Measurements from ENCODE around the gene AGO4. TPM values are rescaled to one million over a fixed set of nuclear protein-coding genes. Genes with fewer than 3 reads are reported as not detected.
"Not testable (repeated sequence)": the region's sequence is repeated elsewhere in the genome, so short reads cannot be mapped to it uniquely, and the experiment has no call there.

The AGO4 gene
- total and polyA plus RNA-seq, 2 donors (not counting 1 experiment from before 2014, with no cell fraction given): 7.8 to 22.6 TPM

DNA sequence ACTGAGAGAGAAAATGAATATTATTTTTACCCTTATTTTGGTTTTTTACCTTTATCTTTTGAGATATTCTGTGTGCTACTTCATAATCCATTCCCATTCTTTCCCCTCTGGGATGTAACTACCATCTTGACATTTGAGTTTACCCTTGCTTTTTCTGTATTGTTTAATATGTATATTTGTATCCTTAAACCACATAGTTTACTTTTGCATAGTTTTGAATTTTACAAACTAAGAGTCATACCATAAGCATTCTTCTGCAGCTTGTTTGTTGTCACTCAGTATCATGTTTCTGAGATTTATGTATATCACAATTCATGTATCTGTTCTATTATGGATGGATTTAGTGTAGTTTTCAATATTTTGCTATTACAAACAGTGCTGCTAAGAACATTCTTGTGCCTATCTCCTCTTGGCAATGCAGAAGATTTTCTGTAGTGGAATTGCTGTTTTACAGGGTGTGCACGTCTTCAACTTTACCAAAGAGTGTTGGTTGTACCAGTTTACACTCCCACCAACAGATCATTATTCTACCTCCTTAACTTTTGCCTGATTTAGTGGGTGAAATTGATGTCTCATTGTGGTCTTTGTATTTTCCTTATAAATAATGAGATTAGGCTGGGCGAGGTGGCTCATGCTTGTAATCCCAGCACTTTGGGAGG is 63.0 kb downstream of the AGO4 start:
- Histone ChIP-seq H3K36me3 (replicated peaks in 1 of 2; ENCODE audit: control extremely low read depth in 1 of 2, control insufficient read depth in 1 of 2, extremely low read depth in 1 of 2, insufficient read depth in 2 of 2, low read length in 1 of 2) (no peaks in the 10 kb centered on the region), H3K9ac (ENCODE audit: low read length) (no peak overlapping the region), H3K27me3 (replicated peaks in 1 of 4; ENCODE audit: control extremely low read depth in 1 of 4, control insufficient read depth in 3 of 4, insufficient read depth in 4 of 4, low read length in 3 of 4) (no peaks in the 10 kb centered on the region), H3K4me3 (ENCODE audit: control extremely low read depth in 1 of 5, extremely low read depth in 1 of 5, insufficient read depth in 1 of 5, low read depth in 2 of 5, low read length in 4 of 5) (no peak overlapping the region), H3K4me1 (ENCODE audit: control insufficient read depth in 2 of 2, insufficient read depth in 2 of 2, low read length in 2 of 2) (no peaks in the 10 kb centered on the region), H2AFZ (ENCODE audit: insufficient read depth, low read depth, low read length, poor library complexity, severe bottlenecking) (no peak overlapping the region), H3K4me2 (replicated peaks; ENCODE audit: low read depth, low read length, poor library complexity, severe bottlenecking) (no peak overlapping the region), H3K27ac (ENCODE audit: low read length in 2 of 2) (no peak overlapping the region), H4K20me1 (ENCODE audit: control insufficient read depth, insufficient read depth, low read length, poor library complexity, severe bottlenecking) (no peaks in the 10 kb centered on the region), H3K9me3 (ENCODE audit: control extremely low read depth in 1 of 3, control insufficient read depth in 2 of 3, insufficient read depth in 1 of 3, low read length in 2 of 3) (no peaks in the 10 kb centered on the region), H3K79me2 (ENCODE audit: control insufficient read depth, insufficient read depth, low read length) (no peaks in the 10 kb centered on the region)
- TF ChIP-seq EZH2 (IDR thresholded peaks at IDR 0.05; ENCODE audit: borderline replicate concordance, insufficient read depth, low read depth, low read length, poor library complexity, severe bottlenecking): no peak
- TF ChIP-seq, protein P1, sequence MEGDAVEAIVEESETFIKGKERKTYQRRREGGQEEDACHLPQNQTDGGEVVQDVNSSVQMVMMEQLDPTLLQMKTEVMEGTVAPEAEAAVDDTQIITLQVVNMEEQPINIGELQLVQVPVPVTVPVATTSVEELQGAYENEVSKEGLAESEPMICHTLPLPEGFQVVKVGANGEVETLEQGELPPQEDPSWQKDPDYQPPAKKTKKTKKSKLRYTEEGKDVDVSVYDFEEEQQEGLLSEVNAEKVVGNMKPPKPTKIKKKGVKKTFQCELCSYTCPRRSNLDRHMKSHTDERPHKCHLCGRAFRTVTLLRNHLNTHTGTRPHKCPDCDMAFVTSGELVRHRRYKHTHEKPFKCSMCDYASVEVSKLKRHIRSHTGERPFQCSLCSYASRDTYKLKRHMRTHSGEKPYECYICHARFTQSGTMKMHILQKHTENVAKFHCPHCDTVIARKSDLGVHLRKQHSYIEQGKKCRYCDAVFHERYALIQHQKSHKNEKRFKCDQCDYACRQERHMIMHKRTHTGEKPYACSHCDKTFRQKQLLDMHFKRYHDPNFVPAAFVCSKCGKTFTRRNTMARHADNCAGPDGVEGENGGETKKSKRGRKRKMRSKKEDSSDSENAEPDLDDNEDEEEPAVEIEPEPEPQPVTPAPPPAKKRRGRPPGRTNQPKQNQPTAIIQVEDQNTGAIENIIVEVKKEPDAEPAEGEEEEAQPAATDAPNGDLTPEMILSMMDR (IDR thresholded peaks at IDR 0.05): no peak
- intact Hi-C loops (cut with micrococcal nuclease): no loop called here
- Mint-ChIP-seq H3K27me3 (no peaks in the 10 kb centered on the region), H3K4me1 (no peaks in the 10 kb centered on the region), H3K9me3 (ENCODE audit: insufficient read depth) (no peaks in the 10 kb centered on the region), H3K27ac (no peak overlapping the region), H3K4me3 (no peak overlapping the region)
- POLR2A ChIA-PET: no interaction called here
- no peak for ATAC-seq (ENCODE audit: low read depth)
- WGBS (ENCODE audit: insufficient coverage): no CpG with 5 or more reads among the region's 2 CpGs
- CTCF ChIA-PET: no interaction called here
- DNase-seq: no peak

DNA sequence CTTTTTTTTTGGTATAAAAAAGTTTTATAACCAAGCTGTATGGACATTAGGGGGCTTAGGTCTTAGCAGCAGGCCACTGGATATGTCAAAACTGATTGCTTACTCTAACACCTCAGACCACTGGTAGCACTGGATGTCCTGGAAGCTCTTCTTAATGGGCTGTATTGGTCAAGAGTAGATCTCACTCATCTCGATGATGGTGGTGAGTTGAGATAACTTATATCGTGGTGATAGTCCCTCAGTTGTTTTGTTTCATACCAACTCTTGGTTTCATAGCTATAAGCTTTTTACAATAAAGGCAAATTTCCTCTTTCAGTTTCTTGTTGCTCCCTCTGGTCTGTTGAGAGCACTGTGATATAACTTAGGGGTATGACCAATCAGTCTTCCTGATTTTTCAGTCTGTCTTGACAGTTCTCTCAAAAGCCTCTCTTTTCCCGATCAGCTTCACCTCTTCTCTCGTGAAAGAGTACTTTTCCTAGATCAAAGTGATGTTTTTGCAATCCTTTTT is 65.5 kb downstream of the AGO4 start:
- H3K4me3 ChIP-seq (ENCODE audit: control extremely low read depth in 1 of 5, extremely low read depth in 1 of 5, insufficient read depth in 1 of 5, low read depth in 2 of 5, low read length in 4 of 5): no peak overlapping the region
- H3K4me2 ChIP-seq (replicated peaks; ENCODE audit: low read depth, low read length, poor library complexity, severe bottlenecking): no peak overlapping the region
- no peaks in the 10 kb centered on the region for H3K27me3 ChIP-seq (replicated peaks in 1 of 4; ENCODE audit: control extremely low read depth in 1 of 4, control insufficient read depth in 3 of 4, insufficient read depth in 4 of 4, low read length in 3 of 4)
- H3K27ac ChIP-seq (ENCODE audit: low read length in 2 of 2): no peak overlapping the region
- Mint-ChIP-seq H3K9me3 (ENCODE audit: insufficient read depth) (no peaks in the 10 kb centered on the region), H3K27me3 (no peaks in the 10 kb centered on the region), H3K27ac (no peak overlapping the region), H3K4me3 (no peak overlapping the region), H3K4me1 (no peaks in the 10 kb centered on the region)
- no peaks in the 10 kb centered on the region for H3K9me3 ChIP-seq (ENCODE audit: control extremely low read depth in 1 of 3, control insufficient read depth in 2 of 3, insufficient read depth in 1 of 3, low read length in 2 of 3)
- no peaks in the 10 kb centered on the region for H3K36me3 ChIP-seq (replicated peaks in 1 of 2; ENCODE audit: control extremely low read depth in 1 of 2, control insufficient read depth in 1 of 2, extremely low read depth in 1 of 2, insufficient read depth in 2 of 2, low read length in 1 of 2)
- 100% methylated on average over 2 of the region's 4 CpGs for WGBS (ENCODE audit: insufficient coverage)
- no peak for ATAC-seq (ENCODE audit: low read depth)
- no peaks in the 10 kb centered on the region for H3K4me1 ChIP-seq (ENCODE audit: control insufficient read depth in 2 of 2, insufficient read depth in 2 of 2, low read length in 2 of 2)
- no peak overlapping the region for H2AFZ ChIP-seq (ENCODE audit: insufficient read depth, low read depth, low read length, poor library complexity, severe bottlenecking)
- no peaks in the 10 kb centered on the region for H4K20me1 ChIP-seq (ENCODE audit: control insufficient read depth, insufficient read depth, low read length, poor library complexity, severe bottlenecking)
- H3K79me2 ChIP-seq (ENCODE audit: control insufficient read depth, insufficient read depth, low read length): no peaks in the 10 kb centered on the region
- no peak overlapping the region for H3K9ac ChIP-seq (ENCODE audit: low read length)
- TF ChIP-seq, protein P1 (IDR thresholded peaks at IDR 0.05): no peak
- no peak for TF ChIP-seq EZH2 (IDR thresholded peaks at IDR 0.05; ENCODE audit: borderline replicate concordance, insufficient read depth, low read depth, low read length, poor library complexity, severe bottlenecking)
- intact Hi-C loops (cut with micrococcal nuclease): no loop called here
- DNase-seq: no peak
- ChIA-PET CTCF (interaction anchor here (0.6 to 1.3 kb wide), 3 partner anchors 10 to 1517 kb away, joined by 3 to 5 read pairs (median 4); partner anchors contain the start of gene AGO1), POLR2A (no interaction called here)

DNA sequence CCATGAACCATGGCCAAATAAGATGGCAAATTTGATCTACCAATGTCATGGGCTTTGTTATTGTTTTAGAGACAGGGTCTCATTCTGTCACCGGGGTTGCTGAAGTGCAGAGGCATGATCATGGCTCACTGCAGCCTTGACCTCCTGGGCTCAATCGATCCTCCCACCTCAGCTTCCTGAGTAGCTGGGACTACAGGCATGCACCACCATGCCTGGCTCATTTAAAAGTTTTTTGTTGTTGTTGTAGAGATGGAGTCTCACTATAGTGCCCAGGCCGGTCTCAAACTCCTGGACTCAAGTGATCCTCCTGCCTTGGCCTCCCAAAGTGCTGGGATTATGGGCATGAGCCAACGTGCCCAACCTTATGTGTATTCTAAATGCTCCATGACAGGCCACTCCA is 66.3 kb downstream of the AGO4 start:
- POLR2A ChIA-PET; H3K4me1 ChIP-seq (ENCODE audit: control insufficient read depth in 2 of 2, insufficient read depth in 2 of 2, low read length in 2 of 2); H3K9me3 Mint-ChIP-seq (ENCODE audit: insufficient read depth); H3K36me3 ChIP-seq (replicated peaks in 1 of 2; ENCODE audit: control extremely low read depth in 1 of 2, control insufficient read depth in 1 of 2, extremely low read depth in 1 of 2, insufficient read depth in 2 of 2, low read length in 1 of 2); H3K27me3 Mint-ChIP-seq; H3K27me3 ChIP-seq (replicated peaks in 1 of 4; ENCODE audit: control extremely low read depth in 1 of 4, control insufficient read depth in 3 of 4, insufficient read depth in 4 of 4, low read length in 3 of 4); H3K27ac ChIP-seq (ENCODE audit: low read length in 2 of 2); H3K4me3 ChIP-seq (ENCODE audit: control extremely low read depth in 1 of 5, extremely low read depth in 1 of 5, insufficient read depth in 1 of 5, low read depth in 2 of 5, low read length in 4 of 5); H3K9me3 ChIP-seq (ENCODE audit: control extremely low read depth in 1 of 3, control insufficient read depth in 2 of 3, insufficient read depth in 1 of 3, low read length in 2 of 3); ATAC-seq (ENCODE audit: low read depth); H3K9ac ChIP-seq (ENCODE audit: low read length); H3K4me3 Mint-ChIP-seq; H3K4me1 Mint-ChIP-seq; CTCF ChIA-PET; H4K20me1 ChIP-seq (ENCODE audit: control insufficient read depth, insufficient read depth, low read length, poor library complexity, severe bottlenecking); H2AFZ ChIP-seq (ENCODE audit: insufficient read depth, low read depth, low read length, poor library complexity, severe bottlenecking); H3K79me2 ChIP-seq (ENCODE audit: control insufficient read depth, insufficient read depth, low read length); DNase-seq; H3K27ac Mint-ChIP-seq; H3K4me2 ChIP-seq (replicated peaks; ENCODE audit: low read depth, low read length, poor library complexity, severe bottlenecking); intact Hi-C loops (cut with micrococcal nuclease): not testable (repeated sequence)
- 81% methylated on average over 3 of the region's 4 CpGs for WGBS (ENCODE audit: insufficient coverage)
